Activated naive CD8-positive, alpha-beta T cell treated with anti-CD3 and anti-CD28 coated beads, Interleukin-2, amount 50 U/mL, for 24 hours (primary cell): ENCODE measurements around the gene OVCH1.
"Not testable (repeated sequence)": the region's sequence is repeated elsewhere in the genome, so short reads cannot be mapped to it uniquely, and the experiment has no call there.

Experiments used
- ATAC-seq: fragments of 150-1000 bp; cut with Tn5 transposase; one replicate; pipeline ENCODE4 v1.10.0; 2021
- DNase-seq: peaks from one replicate; pipeline ENCODE4 v3.0.0; 2021
- H3K27ac Mint-ChIP-seq: one replicate; pipeline ENCODE4 v1.8.0; 2021; ENCODE audit warnings: mild to moderate bottlenecking, mixed read lengths
- H3K27me3 Mint-ChIP-seq: one replicate; pipeline ENCODE4 v1.8.0; 2021; ENCODE audit warnings: mixed read lengths
- H3K36me3 Mint-ChIP-seq: one replicate; pipeline ENCODE4 v1.8.0; 2021; ENCODE audit warnings: low read depth, mixed read lengths
- H3K4me1 Mint-ChIP-seq: one replicate; pipeline ENCODE4 v1.8.0; 2021; ENCODE audit warnings: mixed read lengths
- H3K4me3 Mint-ChIP-seq: one replicate; pipeline ENCODE4 v1.8.0; 2021; ENCODE audit warnings: mild to moderate bottlenecking, moderate library complexity, mixed read lengths
- H3K9me3 Mint-ChIP-seq: one replicate; pipeline ENCODE4 v1.8.0; 2021; ENCODE audit warnings: mixed read lengths

Gene OVCH1

DNA sequence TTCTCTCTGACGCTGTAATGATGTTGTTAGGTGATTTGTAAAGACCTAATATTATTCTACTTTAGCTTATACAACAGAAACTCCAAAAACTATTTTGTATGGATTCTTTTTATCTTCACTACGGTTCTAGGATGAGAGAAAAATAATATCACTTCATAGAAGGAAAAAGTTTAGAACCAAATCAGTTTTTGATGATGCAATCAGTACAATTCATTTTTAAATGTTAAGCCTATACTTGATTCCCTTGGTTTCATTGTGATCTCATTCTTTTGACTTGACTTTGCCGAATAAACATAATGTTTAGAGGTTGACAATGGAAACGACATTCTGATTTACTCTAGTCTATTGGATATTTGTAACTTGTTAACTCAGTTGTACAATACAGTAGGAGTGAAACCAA is 91.9 kb downstream of the OVCH1 start:
- H3K27ac Mint-ChIP-seq, result no peak overlapping the region
- no peak for ATAC-seq
- no peaks in the 10 kb centered on the region for H3K36me3 Mint-ChIP-seq
- H3K27me3 Mint-ChIP-seq, result peaks cover 9% of the 10 kb centered on the region
- H3K9me3 Mint-ChIP-seq, result no peaks in the 10 kb centered on the region
- DNase-seq, result no peak
- H3K4me3 Mint-ChIP-seq, result no peak overlapping the region
- no peaks in the 10 kb centered on the region for H3K4me1 Mint-ChIP-seq

GRCh38 chr12:29403991-29404390 is 93.5 kb downstream of the OVCH1 start:
- no peaks in the 10 kb centered on the region for H3K36me3 Mint-ChIP-seq
- peaks cover 16% of the 10 kb centered on the region for H3K27me3 Mint-ChIP-seq
- ATAC-seq (no peak), DNase-seq (no peak)
- H3K27ac Mint-ChIP-seq, result no peak overlapping the region
- H3K9me3 Mint-ChIP-seq, result no peaks in the 10 kb centered on the region
- H3K4me1 Mint-ChIP-seq, result no peaks in the 10 kb centered on the region
- H3K4me3 Mint-ChIP-seq, result no peak overlapping the region

DNA sequence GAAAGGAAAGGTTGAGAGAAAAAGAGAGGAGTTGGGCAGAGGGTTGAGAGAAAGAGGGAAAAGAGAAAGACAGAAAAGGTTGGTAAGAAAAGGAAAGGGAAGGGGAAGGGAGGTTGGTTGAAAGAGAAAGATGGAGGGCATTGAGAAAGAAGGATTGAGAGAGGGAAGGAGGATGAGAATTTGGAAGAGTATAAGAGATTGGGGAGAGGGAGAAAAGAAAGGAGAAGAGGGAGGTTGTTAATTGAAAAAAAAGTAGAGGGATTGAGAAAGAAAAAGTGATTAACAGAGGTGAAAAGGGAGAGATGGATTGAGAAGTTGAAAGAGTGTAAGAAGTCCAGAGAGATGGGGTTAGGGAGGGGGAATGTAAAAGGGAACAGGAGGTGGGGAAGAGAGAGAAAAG is 95.0 kb downstream of the OVCH1 start:
- H3K36me3 Mint-ChIP-seq, result no peaks in the 10 kb centered on the region
- H3K27ac Mint-ChIP-seq, result no peak overlapping the region

GRCh38 chr12:29398495-29398894 is 99.0 kb downstream of the OVCH1 start:
- Mint-ChIP-seq H3K9me3 (no peaks in the 10 kb centered on the region), H3K4me1 (no peaks in the 10 kb centered on the region), H3K4me3 (no peak overlapping the region), H3K27me3 (peaks cover 14% of the 10 kb centered on the region), H3K36me3 (no peaks in the 10 kb centered on the region), H3K27ac (no peak overlapping the region)
- DNase-seq (no peak), ATAC-seq (no peak)

More for the DNA sequence above, 95.0 kb downstream of the OVCH1 start:
- ATAC-seq (no peak), DNase-seq (no peak)
- Mint-ChIP-seq H3K27me3 (peaks cover 16% of the 10 kb centered on the region), H3K4me1 (no peaks in the 10 kb centered on the region), H3K9me3 (no peaks in the 10 kb centered on the region), H3K4me3 (no peak overlapping the region)

GRCh38 chr12:29396774-29397173 is 100.7 kb downstream of the OVCH1 start:
- Mint-ChIP-seq H3K4me3 (no peak overlapping the region), H3K9me3 (no peaks in the 10 kb centered on the region), H3K4me1 (no peaks in the 10 kb centered on the region), H3K27ac (no peak overlapping the region), H3K27me3 (peaks cover 9% of the 10 kb centered on the region), H3K36me3 (no peaks in the 10 kb centered on the region)
- no peak for ATAC-seq
- DNase-seq, result no peak

GRCh38 chr12:29395356-29395755 is 102.1 kb downstream of the OVCH1 start:
- Mint-ChIP-seq H3K4me3 (no peak overlapping the region), H3K9me3 (peaks cover 4% of the 10 kb centered on the region), H3K27me3 (peaks cover 7% of the 10 kb centered on the region), H3K27ac (no peak overlapping the region), H3K36me3 (no peaks in the 10 kb centered on the region), H3K4me1 (peaks cover 10% of the 10 kb centered on the region)
- no peak for DNase-seq
- no peak for ATAC-seq

GRCh38 chr12:29390419-29390818 is 107.1 kb downstream of the OVCH1 start:
- H3K9me3 Mint-ChIP-seq, ATAC-seq, H3K36me3 Mint-ChIP-seq, H3K4me3 Mint-ChIP-seq, H3K27me3 Mint-ChIP-seq, DNase-seq: not testable (repeated sequence)
- peaks cover 15% of the 10 kb centered on the region for H3K4me1 Mint-ChIP-seq
- peak overlapping the region; percentile 24 for H3K27ac Mint-ChIP-seq

DNA sequence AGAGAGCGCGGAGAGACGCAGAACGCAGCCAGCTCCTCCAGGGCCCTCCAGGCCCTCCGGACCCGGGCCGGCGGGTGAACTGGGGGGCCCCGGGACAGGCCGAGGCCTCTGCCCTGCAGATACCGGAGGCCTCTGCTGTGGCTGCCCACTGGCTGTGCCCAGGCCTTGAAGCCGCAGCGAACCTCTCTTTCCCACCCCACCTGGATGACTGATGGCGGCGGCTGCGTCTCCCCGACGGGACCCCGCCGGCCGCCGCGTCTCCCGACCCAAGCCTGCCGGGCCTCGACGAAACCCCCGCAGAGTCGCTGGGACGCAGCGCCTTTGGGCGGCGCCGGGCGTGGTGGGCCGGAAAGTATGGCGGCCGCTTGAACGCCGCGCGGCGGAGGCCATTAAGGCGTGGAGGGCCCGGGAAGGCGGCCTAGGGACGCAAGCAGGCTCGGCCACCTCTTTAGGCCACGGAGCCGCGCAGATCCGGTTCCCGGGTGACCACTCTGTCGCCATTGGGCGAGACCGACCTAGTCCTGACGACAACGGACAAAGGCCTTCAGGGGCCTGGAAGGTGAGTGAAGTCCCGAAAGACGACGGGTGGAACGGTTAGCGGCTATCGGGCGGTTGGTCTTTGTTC is 108.1 kb downstream of the OVCH1 start:
- DNase-seq (no peak), ATAC-seq (no peak)
- Mint-ChIP-seq H3K27me3 (no peaks in the 10 kb centered on the region), H3K4me1 (peaks cover 15% of the 10 kb centered on the region), H3K27ac (no peak overlapping the region), H3K36me3 (no peaks in the 10 kb centered on the region), H3K4me3 (no peak overlapping the region), H3K9me3 (peaks cover 4% of the 10 kb centered on the region)

DNA sequence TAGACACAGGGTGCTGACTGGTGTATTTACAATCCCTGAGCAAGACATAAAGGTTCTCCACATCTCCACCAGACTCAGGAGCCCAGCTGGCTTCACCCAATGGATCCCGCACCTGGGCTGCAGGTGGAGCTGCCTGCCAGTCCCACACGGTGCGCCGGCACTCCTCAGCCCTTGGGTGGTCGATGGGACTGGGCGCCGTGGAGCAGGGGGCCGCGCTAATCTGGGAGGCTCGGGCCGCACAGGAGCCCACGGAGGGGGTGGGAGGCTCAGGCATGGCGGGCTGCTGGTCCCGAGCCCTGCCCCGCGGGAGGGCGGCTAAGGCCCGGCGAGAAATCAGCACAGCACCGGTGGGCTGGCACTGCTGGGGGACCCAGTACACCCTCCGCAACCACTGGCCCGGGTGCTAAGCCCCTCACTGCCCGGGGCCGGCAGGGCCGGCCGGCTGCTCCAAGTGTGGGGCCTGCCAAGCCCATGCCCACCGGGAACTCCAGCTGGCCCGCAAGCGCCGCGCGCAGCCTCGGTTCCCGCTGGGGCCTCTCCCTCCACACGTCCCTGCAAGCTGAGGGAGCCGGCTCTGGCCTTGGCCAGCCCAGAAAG is 111.3 kb downstream of the OVCH1 start:
- H3K4me3 Mint-ChIP-seq, H3K36me3 Mint-ChIP-seq, ATAC-seq, H3K9me3 Mint-ChIP-seq, DNase-seq, H3K27me3 Mint-ChIP-seq, H3K27ac Mint-ChIP-seq: not testable (repeated sequence)
- H3K4me1 Mint-ChIP-seq, result peaks cover 26% of the 10 kb centered on the region

- peaks cover 17% of the 10 kb centered on the region for H3K4me1 Mint-ChIP-seq
- not testable (repeated sequence) for DNase-seq, H3K4me3 Mint-ChIP-seq, ATAC-seq, H3K27ac Mint-ChIP-seq, H3K9me3 Mint-ChIP-seq, H3K36me3 Mint-ChIP-seq, H3K27me3 Mint-ChIP-seq
Observed at GRCh38 chr12:29385194-29385593, 112.3 kb downstream of the OVCH1 start.

DNA sequence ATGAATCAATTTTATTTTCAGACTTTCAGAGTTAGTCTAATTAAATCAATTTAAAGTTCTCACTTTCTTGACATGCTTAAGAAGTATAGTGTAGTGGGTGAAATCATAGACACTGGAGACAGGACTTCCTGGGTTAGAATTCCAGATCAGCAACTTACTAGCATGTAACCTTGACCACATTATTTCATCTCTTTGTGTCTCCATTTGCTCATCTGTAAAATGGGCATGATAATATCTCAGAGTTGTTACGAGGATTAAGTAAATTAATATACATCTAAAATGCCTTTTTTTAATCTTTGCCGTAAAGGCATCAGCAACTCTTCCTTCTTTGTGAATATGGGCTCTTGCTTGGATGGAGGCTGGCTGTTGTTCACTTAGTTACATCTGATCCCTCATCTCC is 115.2 kb downstream of the OVCH1 start:
- Mint-ChIP-seq H3K9me3 (no peaks in the 10 kb centered on the region), H3K27ac (no peak overlapping the region), H3K36me3 (peaks cover 9% of the 10 kb centered on the region), H3K4me1 (peaks cover 40% of the 10 kb centered on the region), H3K4me3 (peak overlapping the region; percentile 97), H3K27me3 (no peaks in the 10 kb centered on the region)
- no peak for DNase-seq
- no peak for ATAC-seq

DNA sequence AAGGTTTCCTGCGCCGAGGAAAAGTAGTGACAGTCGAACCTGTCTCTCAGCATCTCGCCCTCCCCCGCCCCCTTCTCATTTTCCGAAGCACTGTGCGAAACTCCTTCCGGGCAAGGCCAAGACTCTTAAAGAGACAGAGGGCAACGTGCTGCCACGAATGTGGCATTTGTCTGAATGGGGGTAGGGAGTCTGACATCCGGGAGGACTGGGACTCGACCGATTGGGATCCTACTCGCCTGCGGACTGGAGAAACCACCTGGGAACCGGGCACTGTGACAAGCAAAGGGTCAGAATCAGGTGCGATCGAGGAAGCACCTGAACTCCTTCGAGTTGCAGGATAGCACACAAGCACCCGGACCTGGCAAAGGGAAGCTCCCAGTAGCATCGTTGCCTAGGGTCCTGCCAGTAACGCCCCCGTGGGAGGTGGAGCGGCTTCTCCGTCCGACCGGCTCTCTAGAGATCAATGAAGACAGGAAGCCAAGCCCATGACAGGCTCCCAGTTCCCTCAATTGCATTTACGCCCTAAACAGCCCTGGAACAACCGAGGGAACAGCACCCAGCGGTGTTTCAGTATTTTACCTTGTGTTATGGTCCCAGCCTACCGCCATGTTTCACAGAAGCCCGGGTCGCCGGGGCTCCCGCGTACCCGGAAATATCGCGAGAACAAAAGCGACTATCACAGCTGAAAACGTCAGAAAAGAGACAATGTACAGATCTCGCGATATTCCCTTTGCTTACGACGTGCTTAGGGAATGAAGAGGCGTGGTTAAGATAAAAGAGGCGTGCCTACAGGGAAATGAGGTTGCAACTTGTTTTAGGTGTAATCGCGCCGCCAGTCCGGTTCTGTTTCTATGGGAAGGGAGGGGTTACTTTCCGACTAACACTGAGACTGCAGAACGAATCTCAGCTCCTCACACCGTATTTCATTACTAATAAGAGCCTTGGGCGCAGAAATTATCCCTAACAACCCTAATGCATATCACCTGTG is 116.7 kb downstream of the OVCH1 start, which contains the start of gene ERGIC2:
Gene ERGIC2, minus strand, starts transcription at position 637 of the 988 bp plus-strand sequence. CDS start 9,539 bp downstream, outside the sequence.
- DNase-seq (peak; percentile 84), ATAC-seq (peak; percentile 94)
- Mint-ChIP-seq H3K4me3 (peak within 1 kb of the TSS; percentile 97), H3K27me3 (no peaks in the 10 kb centered on the region), H3K4me1 (peaks cover 53% of the 10 kb centered on the region), H3K36me3 (peaks cover 23% of the 10 kb centered on the region), H3K27ac (peak within 1 kb of the TSS; percentile 98), H3K9me3 (no peaks in the 10 kb centered on the region)
